ENCODE measurements around the gene VTCN1. TPM values are rescaled to one million over a fixed set of nuclear protein-coding genes. Genes with fewer than 3 reads are reported as not detected.

Gene VTCN1
- total RNA-seq, 1 experiment from 2014 or later = not detected

- TF ChIP-seq ZNF425 (CRISPR knock-in tag; conservative IDR thresholded peaks at IDR 0.05) (no peak), ZNF317 (CRISPR knock-in tag; IDR thresholded peaks at IDR 0.05; ENCODE audit: borderline replicate concordance, low read depth) (no peak), ATF6 (CRISPR knock-in tag; IDR thresholded peaks at IDR 0.05) (no peak), JUN (CRISPR knock-in tag; IDR thresholded peaks at IDR 0.05) (no peak), RELA (CRISPR knock-in tag; IDR thresholded peaks at IDR 0.05; ENCODE audit: borderline replicate concordance) (no peak), ZNF671 (CRISPR knock-in tag; IDR thresholded peaks at IDR 0.05) (no peak), PREB (CRISPR knock-in tag; IDR thresholded peaks at IDR 0.05; ENCODE audit: borderline replicate concordance) (no peak), AFF4 (CRISPR knock-in tag; IDR thresholded peaks at IDR 0.05; ENCODE audit: borderline replicate concordance) (no peak), ZNF532 (CRISPR knock-in tag; IDR thresholded peaks at IDR 0.05; ENCODE audit: borderline replicate concordance) (no peak), IRF2 (CRISPR knock-in tag; IDR thresholded peaks at IDR 0.05; ENCODE audit: borderline replicate concordance, low read depth) (no peak)
These were observed 72.2 kb downstream of the VTCN1 start (continued) for GRCh38 chr1:117138561-117138960.

GRCh38 chr1:117138106-117138505 lies 72.6 kb downstream of the VTCN1 start:
- H3K27me3 Mint-ChIP-seq (ENCODE audit: low read depth) = no peaks in the 10 kb centered on the region
- CTCF ChIA-PET = interaction anchor here (0.9 to 5.1 kb wide), 2 partner anchors 9 to 146 kb away, joined by 4 to 26 read pairs; no protein-coding TSS in a partner anchor
- no peaks in the 10 kb centered on the region for H3K36me3 Mint-ChIP-seq
- POLR2A ChIA-PET = no interaction called here
- no peak for ATAC-seq
- no peak overlapping the region for H3K4me3 Mint-ChIP-seq
- H3K9me3 Mint-ChIP-seq = no peaks in the 10 kb centered on the region
- H3K27ac Mint-ChIP-seq = no peak overlapping the region
- peaks cover 48% of the 10 kb centered on the region for H3K4me1 Mint-ChIP-seq
- DNase-seq (ENCODE audit: low spot score) = no peak
- TF ChIP-seq E2F4 (CRISPR knock-in tag; IDR thresholded peaks at IDR 0.05; ENCODE audit: borderline replicate concordance, low read depth) (no peak), ATF6 (CRISPR knock-in tag; IDR thresholded peaks at IDR 0.05) (no peak)

Measured in WTC11 (cell line).